NCI-H1048 (cell line): ENCODE results near the gene ZDHHC17.
A peak's percentile ranks its signal among the peaks of the same experiment; 100 is the strongest.

Source experiments
- DNase-seq: peaks from one replicate; lab custom pipeline; 2025; lab: John Stamatoyannopoulos, UW

ZDHHC17 gene

DNA sequence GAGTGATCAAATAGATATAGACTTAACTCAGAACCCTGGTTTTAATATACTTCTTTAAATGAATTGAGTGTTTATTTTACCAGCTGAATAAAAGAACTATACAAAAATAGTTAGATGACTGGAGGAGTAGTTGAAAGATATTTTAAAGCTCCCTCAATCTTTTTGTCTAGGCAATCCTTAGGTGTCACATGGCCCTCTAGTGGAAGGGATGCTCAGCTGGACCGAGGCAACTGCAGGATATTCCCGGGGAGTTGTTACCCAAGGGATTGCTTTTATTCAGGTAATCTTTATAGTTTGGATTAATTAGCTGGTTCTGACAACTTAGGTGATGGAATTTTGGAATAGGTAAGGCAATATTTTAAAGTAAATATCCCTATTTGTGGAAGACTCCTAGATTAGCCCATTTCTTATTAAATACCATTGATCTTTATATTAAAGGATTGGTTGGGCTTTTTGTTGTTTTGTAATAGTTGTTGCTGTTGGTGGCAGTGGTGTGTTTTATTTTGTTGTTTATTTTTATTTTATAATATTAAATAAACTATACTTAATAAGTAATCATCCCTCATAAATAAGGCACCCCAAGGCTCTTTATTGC lies 57.1 kb downstream of the ZDHHC17 start:
- no peak for DNase-seq

DNA sequence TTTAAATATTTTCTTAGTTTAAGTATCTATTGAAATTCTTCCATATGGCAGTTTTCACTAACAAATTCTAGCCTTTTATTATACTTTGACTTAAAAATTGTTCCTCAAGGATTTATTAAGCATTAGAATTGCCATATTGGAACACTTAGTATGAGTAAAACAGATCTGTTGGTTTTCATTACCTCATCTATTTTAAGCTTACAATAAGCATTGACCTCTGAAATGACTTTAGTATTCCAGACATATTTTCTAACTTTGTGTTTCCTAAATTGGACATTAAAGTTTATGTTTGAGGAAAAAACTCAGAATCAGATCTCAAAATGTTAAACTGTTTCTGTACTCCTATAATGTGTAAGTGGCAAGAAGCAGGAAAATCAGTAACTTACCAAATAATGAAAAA lies 66.5 kb downstream of the ZDHHC17 start:
- DNase-seq, result no peak

DNA sequence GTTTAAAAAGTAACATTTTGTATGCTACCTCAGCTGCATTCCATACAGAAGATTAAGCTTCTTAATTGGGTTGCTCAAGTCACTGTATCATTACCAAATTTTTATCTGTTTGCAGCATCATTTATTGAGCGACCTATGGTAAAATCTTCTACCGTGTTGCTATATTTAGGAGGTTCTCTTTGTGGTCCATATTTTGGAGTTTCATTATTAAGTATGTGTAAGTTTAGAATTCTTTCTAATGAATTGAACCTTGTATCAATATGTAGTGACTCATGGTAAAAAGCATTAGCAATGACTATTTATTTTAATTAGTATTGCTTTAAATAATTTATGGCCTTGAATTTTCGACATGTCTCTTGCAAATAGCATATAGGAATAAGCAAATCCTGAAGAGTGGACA lies 72.7 kb downstream of the ZDHHC17 start:
- no peak for DNase-seq

DNA sequence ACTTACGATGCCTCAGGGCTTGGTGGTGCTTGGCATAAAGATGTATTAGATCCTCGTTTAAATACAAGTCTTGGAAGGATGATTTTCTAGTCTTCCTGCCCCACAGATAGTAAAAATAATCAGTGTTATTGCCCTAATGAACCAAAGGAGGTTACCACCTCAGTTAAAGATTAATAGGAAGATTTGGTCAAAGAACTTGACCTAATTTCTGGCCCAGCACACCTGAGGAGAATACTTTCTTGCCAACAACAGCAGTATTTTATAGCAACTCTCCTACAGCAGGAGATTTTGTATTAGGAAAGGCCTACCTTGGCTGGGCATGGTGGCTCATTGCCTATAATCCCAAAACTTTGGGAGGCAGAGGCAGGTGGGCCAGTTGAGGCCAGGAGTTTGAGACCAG lies 83.3 kb downstream of the ZDHHC17 start:
- DNase-seq, result no peak

DNA sequence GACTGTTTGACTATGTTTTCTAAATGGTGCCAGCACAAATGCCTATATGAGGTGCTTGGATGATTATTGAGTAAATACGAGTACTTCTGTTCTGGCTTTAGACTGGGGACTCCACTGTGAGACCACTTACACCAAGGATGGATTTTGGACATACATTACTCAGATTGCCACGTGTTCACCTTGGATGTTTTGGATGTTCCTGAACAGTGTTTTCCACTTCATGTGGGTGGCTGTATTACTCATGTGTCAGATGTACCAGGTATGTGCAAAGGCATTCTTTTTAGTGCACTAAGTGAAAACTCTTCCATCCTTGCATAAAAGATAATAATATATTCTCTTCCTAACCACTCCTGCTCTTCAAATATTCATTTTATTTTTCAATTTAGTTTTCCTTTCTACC lies 84.2 kb downstream of the ZDHHC17 start:
- DNase-seq, result no peak

DNA sequence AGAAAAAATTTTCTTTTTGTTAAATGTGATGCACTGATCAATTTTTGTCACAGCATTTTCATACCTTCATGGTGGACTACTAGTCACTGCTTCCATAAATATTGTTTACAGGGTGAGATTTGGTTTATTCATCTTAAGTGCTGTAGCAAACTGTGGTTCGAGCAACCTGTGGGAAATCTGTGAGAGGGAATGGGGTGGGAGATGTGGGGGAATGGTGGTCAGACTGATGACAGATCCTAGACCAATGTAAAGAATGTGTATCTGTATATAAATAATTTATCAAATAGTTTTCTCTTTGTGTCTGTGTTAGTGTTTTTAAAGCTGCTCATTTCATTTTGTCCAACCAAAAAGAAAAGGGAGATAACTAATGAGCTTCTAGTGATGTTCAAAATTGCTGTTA lies 88.2 kb downstream of the ZDHHC17 start:
- DNase-seq, result no peak

DNA sequence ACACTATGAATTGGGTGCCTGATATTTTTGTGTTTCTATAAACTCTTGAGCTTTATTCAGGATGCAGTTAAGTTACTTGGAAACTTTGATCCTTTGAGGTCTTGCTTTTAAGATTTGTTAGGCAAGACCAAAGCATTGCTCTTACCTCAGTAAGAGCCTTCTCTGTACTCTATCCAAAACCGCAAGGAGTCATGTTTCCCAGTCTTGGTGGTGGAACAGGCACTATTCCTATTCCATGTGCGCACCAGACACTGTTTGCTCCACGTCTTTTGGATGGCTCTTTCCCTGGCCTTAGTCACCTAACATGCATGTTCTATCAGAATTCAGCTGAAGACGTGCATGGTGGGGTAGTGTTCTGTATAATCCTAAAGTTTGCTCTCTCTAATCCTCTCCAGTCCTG lies 91.4 kb downstream of the ZDHHC17 start:
- DNase-seq, result no peak

DNA sequence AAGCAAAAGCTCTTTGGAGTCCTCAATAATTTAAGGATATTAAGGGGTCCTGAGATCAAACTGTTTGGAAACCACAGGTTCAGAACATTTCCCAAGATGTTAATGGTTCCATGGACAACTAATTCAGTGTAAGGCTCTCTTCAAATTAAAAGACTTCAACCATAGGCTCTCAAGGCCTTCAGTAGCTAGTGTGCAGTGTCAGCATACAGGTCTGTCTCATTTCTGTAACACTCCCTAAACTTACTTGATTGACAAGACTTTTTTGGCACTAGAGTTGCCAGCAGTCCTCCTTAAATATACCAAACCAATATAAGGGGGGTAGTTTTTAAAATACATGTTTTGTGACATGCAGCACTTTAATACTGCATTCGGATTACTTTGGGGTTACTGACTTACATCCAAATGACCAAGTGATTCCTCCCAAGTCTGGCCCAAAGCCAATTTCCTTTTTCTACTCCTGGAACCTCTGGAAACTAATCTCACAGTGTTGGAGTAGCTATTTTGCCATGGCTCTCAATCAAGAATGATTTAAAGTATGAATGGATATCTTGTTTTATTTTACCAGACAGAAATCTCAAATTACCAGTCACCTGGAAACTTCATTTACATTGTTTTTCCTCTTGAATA lies 92.2 kb downstream of the ZDHHC17 start:
- no peak for DNase-seq

DNA sequence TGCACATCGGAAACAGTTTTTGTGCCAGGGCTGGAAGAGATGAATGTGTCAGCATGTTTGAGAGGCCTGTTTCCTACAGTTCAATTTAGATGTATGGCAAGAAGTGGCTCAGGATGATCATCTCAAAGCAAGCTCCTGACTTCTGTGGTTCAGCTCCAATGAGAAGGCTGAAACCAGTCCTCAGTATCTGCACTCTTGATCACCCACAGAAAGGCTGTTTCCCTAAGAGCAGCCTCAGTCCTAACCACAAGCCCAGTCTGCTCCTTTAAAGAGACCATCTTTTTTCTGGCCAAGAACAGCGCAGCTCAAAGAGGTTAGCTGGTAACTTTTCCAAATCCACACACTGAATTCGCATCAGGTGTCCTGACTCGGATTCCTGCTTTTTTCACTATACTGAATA lies 95.7 kb downstream of the ZDHHC17 start:
- DNase-seq, result no peak

DNA sequence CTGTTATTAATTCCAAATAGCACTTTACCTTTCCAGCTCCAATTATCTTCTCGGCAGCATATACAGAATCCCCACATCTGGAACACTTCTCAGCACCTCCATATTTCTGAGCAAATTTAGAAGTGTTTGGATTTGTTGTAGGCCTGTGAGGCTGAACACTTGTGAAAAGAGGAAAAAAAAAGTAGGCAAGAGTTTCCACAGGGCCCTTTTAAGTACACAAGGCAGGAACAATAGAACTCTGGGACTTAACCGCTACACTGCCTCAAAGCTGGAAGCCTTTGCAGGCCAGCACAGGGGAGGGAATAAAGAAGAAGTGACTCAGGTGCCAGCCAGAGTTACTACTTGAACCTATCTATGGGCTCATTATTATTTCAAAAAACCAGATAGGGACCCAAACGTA lies 96.3 kb downstream of the ZDHHC17 start:
- no peak for DNase-seq

DNA sequence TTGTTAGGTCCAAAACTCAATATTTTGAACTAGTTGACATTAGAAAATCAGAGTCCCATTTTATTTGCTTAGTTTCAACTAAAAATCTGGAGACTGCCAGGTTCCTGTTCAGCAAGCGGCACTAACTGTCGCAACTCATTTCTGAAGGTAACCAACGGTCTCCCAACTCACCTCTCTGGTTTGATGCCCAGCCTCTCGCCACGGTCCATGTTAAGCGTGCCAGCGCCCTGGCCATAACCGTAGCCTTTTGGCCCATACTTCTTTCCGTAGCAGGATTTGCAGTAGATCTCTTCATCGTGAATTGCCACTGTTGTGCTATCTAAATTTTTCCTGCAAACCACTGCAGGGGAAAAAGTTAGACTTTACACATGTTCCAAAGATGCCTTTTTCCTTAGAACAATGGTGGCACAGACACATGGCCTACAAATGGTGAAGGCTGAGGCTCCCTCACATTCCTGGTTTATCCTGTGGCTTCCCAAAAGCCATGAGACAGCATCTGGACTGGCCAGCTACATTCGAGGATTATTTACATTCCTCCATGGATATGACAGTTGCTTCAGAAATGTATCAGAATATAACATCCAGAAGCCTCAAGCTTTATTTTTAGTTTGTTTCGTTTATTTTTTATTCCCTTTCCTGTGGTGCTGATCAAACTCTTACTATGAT lies 99.2 kb downstream of the ZDHHC17 start:
- DNase-seq, result no peak

DNA sequence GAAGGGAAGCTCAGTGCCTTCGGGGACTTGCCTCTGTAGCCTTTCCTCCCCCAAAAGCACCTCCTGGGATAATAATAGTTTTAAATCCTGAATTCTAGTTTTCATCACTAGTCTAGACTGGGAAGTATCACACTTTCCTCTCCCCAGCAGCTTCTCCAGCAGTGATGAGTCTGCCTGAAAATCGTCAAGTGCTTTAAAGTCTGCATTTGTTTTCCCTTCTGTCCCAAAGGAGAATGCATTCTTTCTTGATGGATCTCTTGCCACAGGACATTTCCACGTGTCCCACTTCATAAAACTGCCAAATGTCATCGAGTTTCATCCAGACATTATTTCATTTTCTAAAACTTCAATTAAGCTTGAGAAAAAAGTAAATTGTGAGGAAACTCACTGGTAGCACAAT lies 99.9 kb downstream of the ZDHHC17 start:
- no peak for DNase-seq

DNA sequence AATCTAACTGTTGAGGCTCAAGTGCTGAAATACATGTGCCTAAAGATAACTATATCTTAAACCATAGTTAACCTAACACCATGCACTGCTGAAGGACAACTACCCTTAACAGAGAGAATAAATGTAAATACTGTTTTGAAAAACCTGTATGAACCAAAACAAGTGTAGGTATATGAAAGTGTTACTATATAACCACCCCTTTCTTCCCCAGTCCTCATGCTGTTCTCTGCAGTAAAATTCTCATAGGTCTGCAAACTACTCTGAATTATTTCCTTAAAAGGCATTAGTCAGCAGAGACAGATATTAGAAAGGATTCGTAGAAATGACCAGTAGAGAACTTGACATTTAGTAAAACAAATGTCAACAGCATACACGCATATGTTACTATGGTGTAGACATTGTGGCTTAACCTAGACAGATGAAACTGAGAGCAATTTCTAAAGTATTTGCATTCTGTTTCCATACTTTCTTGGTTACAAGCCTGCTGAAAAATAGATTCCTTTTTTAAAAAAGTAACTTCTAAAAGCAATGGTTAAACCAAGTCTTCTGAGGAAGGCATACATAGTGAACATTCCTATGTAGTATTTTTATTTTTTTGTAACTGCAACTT lies 101.0 kb downstream of the ZDHHC17 start:
- DNase-seq, result no peak

DNA sequence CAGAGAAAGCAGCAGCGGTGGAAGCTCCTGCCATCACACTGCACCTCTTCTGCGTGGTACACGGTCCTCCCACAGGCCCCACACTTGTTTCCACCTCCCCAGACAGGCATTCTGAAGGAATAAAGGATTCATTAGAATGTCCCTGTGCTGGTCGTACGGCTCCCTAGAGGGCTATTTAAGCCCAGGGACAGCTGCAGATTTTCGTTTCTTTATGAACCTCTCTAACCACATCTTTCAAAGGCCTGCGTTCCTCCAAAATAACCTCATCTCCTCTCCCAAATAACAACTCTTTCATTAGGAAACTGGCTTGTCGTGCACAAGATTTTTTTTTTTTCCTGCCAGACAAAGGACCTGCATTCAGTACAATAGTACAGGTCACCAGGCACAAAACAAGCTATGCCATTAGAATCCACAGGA lies 102.2 kb downstream of the ZDHHC17 start:
- no peak for DNase-seq

DNA sequence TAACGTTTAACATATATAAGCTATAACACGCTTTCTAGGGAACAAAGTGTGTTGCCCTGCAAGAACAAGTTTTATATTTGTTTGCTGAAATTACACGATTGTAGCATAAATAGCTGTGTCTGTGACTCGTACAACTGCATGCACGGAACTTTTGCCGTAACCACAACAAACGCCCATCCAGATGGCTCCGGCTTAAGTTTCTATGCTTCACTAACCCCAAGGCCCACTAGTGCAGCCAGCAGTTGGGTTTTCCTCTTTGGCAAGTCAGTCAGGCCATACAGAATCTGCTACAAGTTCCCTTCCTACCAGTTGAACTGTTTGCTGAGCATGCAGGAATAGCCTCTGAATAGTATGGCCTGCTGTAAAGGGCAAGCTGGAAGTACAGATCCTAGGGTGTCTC lies 102.8 kb downstream of the ZDHHC17 start:
- DNase-seq, result no peak

DNA sequence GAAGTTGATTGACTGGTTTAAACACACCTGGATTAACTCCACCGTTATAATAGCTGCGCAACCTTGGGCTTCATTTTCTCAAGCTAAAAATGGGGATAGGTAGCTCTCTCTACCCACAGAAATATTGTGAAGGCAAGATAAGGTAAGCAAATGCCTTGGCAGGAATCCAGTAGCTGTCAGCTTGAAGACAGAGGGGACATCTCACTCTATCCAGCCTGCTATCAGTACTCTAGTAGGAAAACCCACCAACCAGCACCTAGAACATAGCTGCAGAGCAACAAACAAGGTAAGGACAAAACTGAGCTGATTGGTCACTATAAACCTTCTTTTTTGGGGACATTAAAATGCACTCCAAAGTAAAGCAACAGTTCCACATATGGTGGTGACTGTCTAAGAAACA lies 107.2 kb downstream of the ZDHHC17 start:
- no peak for DNase-seq

DNA sequence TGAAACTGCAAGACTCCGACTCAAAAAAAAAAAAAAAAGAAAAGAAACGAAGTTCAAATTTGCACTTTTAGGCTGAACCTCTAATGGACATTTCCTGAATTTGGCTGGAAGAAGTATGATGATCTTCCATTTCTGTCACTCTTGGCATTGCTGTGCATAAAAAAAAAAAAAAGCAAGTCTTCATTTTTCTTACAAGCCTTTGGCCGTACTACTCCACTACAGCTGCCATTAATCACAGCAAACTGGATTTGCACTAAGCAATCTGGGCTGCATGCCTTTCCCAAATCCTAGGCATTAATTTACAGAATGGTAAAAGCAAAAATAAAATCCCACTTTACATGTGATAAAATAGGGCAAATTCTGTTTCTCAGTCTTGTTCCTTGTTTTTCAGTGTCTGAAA lies 107.8 kb downstream of the ZDHHC17 start:
- no peak for DNase-seq

DNA sequence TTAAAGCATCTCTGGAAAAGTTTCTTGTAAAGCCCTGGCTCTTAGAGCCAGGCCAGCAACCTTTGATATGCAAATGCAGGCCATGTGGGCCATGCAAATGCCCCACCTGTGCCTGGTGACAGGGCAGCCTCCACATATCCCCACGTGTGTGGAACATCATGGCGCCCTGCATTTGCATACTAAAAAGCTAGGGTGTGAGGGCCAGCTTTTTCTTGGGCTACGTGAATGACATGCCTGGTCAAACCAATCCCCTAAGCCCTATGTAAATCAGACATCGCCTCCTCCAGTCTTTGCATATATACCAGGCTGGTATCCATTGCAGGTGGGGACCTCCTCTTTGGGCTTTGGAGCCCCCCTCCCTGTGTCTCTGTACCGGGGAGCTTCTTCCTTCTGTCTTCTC lies 108.5 kb downstream of the ZDHHC17 start:
- DNase-seq, result peak; percentile 37

DNA sequence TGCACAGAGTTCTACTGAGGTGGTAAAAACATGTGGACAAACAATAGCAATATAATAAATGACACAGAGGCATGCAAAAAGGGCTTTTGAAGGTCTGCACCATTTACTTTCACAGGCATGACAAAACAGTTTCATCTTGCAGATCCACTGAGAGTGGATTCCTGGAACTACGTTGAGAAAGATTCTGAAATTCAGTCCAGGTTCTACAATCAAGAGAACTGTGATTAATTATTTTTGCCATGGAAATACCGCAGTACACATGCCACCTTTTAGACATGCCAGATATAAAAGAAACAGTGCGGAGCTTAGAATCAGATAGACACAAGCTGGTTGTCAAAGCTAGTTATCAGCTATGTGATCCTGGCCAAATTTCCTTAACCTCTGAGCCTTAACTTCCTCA lies 110.1 kb downstream of the ZDHHC17 start:
- DNase-seq, result no peak

DNA sequence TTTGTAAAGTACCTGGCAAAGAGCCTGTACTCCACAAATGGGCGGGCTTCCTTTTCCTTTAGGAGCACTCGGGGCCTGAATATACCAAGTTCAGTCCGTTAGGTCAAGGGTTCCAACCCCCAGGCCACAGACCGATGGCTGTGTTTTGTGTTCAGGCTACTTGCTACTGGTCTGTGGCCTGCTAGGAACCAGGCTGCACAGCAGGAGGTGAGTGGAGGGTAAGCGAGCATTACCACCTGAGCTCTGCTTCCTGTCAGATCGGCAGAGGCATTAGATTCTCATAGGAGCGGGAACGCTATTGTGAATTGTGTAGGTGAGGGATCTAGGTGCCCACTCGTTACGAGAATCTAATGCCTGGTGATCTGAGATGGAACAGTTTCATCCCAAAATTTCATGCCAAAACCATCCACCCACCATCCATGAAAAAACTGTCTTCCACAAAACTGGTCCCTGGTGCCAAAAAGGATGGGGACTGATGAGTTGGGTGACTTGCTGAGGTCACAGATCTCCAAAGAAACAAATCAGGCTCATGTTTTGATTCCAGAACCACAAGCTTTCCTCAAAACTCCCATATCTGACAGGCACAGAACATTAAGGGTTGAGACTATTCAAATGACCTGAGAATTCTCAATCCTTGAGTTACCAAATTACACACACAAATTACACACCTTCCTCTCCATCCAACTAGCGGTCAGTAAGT lies 110.7 kb downstream of the ZDHHC17 start:
- DNase-seq, result no peak

DNA sequence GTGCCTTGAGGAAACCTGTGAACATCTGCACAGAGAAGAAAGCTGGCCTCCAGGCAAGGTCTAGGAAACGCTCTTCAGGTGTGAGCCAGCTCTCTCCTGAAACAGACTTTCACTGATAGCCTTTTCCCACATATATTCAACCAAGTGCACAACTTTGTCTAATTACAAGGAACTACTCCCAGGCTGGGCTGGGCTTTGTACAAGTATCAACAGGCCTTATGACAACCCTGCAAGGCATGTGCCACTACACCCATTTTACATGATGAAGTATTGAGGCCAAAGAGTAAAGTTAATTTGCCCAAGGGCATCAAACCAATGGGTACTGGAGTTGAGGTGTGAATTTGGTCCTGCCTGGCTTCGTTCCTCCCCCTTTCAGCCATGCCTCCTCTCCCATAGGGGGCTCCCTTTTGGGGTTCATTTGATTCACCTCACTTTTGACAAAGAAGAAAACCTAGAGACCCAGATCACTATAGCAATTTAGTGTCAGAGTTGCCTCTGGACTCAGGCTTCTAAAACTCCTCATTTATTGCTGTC lies 112.8 kb downstream of the ZDHHC17 start:
- no peak for DNase-seq

DNA sequence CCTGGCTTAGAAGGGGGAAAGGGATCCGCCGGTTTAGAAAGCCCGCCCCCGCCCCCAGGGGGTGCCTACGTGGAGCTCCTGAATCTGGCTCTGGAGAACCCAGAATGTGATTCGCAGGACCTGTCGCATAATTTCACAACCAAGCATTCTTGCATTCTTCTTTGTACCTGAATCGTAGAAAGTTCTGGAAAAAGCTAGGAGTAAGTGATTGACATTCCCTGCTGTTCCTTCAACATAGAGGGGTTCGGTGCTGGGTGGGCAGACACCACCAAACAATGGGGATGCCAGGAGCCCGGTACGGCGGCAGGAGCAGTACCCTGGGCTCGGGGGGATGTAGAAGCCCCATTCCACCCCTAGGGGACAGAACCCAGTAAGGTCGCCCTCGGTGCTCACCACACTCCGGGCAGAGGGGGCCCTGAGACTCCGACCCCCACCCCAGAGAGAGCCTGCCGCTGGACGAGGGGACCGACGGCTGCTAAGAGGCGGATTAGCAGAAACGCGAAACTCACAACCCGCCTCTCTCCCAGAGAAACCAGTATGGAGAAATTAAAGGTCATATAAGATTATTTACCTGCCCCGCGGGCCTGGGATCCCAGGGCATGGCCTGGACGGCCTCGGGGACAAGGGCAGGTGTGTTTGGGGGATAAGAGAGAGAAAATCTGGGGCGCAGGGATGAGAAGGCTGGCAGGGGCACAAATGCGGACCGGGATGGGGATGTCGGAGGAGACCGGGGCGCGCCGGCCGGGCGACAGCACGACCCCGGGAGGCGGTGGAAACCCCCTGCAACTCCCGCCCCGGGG lies 114.4 kb downstream of the ZDHHC17 start:
- no peak for DNase-seq
